ENCODE results near the gene VSTM2L.
"Not testable (repeated sequence)": the region's sequence is repeated elsewhere in the genome, so short reads cannot be mapped to it uniquely, and the experiment has no call there.

VSTM2L gene

GRCh38 chr20:37938181-37938750 is 35.3 kb downstream of the VSTM2L start:
- no peak for DNase-seq (ENCODE audit: low spot score)

GRCh38 chr20:37938954-37939353 is 36.0 kb downstream of the VSTM2L start:
- peak; percentile 12 for DNase-seq (ENCODE audit: low spot score)

- DNase-seq (ENCODE audit: low spot score): peak; percentile 59
Measured at GRCh38 chr20:37939701-37940560, 37.0 kb downstream of the VSTM2L start.

- DNase-seq (ENCODE audit: low spot score): peak; percentile 4
Measured at GRCh38 chr20:37940858-37941257, 37.9 kb downstream of the VSTM2L start.

- peak; percentile 49 for DNase-seq (ENCODE audit: low spot score)
Measured at GRCh38 chr20:37941332-37941731, 38.4 kb downstream of the VSTM2L start.

GRCh38 chr20:37941992-37942391 is 39.1 kb downstream of the VSTM2L start:
- peak; percentile 22 for DNase-seq (ENCODE audit: low spot score)

- DNase-seq (ENCODE audit: low spot score): peak; percentile 2
Measured at GRCh38 chr20:37943033-37943432, 40.1 kb downstream of the VSTM2L start.

- peak; percentile 48 for DNase-seq (ENCODE audit: low spot score)
Measured at GRCh38 chr20:37943501-37944455, 40.9 kb downstream of the VSTM2L start.

- DNase-seq (ENCODE audit: low spot score): peak; percentile 50
Measured at GRCh38 chr20:37944456-37944981, 41.6 kb downstream of the VSTM2L start.

- DNase-seq (ENCODE audit: low spot score): peak; percentile 59
Measured at GRCh38 chr20:37945091-37945547, 42.2 kb downstream of the VSTM2L start.

GRCh38 chr20:37946946-37947345 is 44.0 kb downstream of the VSTM2L start:
- DNase-seq (ENCODE audit: low spot score): peak; percentile 28

GRCh38 chr20:37947943-37948342 is 45.0 kb downstream of the VSTM2L start:
- no peak for DNase-seq (ENCODE audit: low spot score)

GRCh38 chr20:37948956-37949355 is 46.0 kb downstream of the VSTM2L start:
- no peak for DNase-seq (ENCODE audit: low spot score)

- no peak for DNase-seq (ENCODE audit: low spot score)
Measured at GRCh38 chr20:37954190-37954589, 51.3 kb downstream of the VSTM2L start.

GRCh38 chr20:37954626-37955025 is 51.7 kb downstream of the VSTM2L start:
- DNase-seq (ENCODE audit: low spot score): peak; percentile 14

GRCh38 chr20:37955511-37955910 is 52.6 kb downstream of the VSTM2L start:
- DNase-seq (ENCODE audit: low spot score): peak; percentile 22

GRCh38 chr20:37956107-37956585 is 53.2 kb downstream of the VSTM2L start:
- no peak for DNase-seq (ENCODE audit: low spot score)

- DNase-seq (ENCODE audit: low spot score): no peak
Measured at GRCh38 chr20:37958856-37959520, 56.1 kb downstream of the VSTM2L start.

- no peak for DNase-seq (ENCODE audit: low spot score)
Measured at GRCh38 chr20:37961066-37961465, 58.1 kb downstream of the VSTM2L start.

GRCh38 chr20:37963483-37963882 is 60.6 kb downstream of the VSTM2L start:
- DNase-seq (ENCODE audit: low spot score): not testable (repeated sequence)

- DNase-seq (ENCODE audit: low spot score): no peak
Measured at GRCh38 chr20:37968841-37969401, 66.0 kb downstream of the VSTM2L start.

All from left forelimb (tissue), 1 donor.